SU-DHL-6 (cell line): ENCODE results near the gene ENOX2.

Source experiments
- CTCF ChIP-seq: fragments of 200-600 bp; sonication (generic); IDR thresholded peaks from one replicate; pipeline ENCODE4 v1.5.1; 2017; ENCODE audit warnings: antibody characterized with exemption, mild to moderate bottlenecking, low read length, moderate library complexity; ENCODE audit not compliant: insufficient read depth, poor library complexity, severe bottlenecking
- EZH2phosphoT487 ChIP-seq: fragments of 200-600 bp; sonication (generic), shearing (Covaris generic); conservative IDR thresholded peaks from 2 replicates; pipeline ENCODE4 v1.6.1; 2018; ENCODE audit warnings: mild to moderate bottlenecking, antibody characterized with exemption, low read length, moderate library complexity, mixed read lengths

GRCh38 chrX:130826249-130826648 lies 76.8 kb downstream of the ENOX2 start:
- TF ChIP-seq CTCF: no peak
- no peak for TF ChIP-seq EZH2phosphoT487
